Esophagus muscularis mucosa (tissue), 4 donors: Measurements from ENCODE around the gene HDHD2.

ENCODE experiments used
- CTCF ChIP-seq, 3 experiments: fragments of 200-600 bp in 2 of 3; fragments of 450-650 bp in 1 of 3; sonication (generic) in 2 of 3; IDR thresholded peaks; one replicate each; pipeline ENCODE4 v1.5.1; 2017 to 2019; ENCODE audit warnings: antibody characterized with exemption in 3 of 3, mild to moderate bottlenecking in 2 of 3, moderate library complexity in 1 of 3
- EP300 ChIP-seq: sonication (generic); formaldehyde crosslinking; IDR thresholded peaks from one replicate; pipeline ENCODE4 v1.6.1; 2017; ENCODE audit warnings: antibody characterized with exemption
- POLR2A ChIP-seq: fragments of 450-650 bp; IDR thresholded peaks from one replicate; pipeline ENCODE4 v1.6.1; 2017; ENCODE audit warnings: antibody characterized with exemption, moderate library complexity, mild to moderate bottlenecking, low read depth

GRCh38 chr18:47168509-47168908 lies 18.2 kb upstream of the HDHD2 start:
- TF ChIP-seq CTCF (IDR thresholded peaks at IDR 0.05) (no peak), POLR2A (no peak), EP300 (no peak)
